Kidney epithelial cell (primary cell): ENCODE data around the gene LIPC. TPM values are rescaled to one million over a fixed set of nuclear protein-coding genes. Genes with fewer than 3 reads are reported as not detected.

Experiments
- DNase-seq: peaks from one replicate; pipeline ENCODE4 v3.0.0-alpha.2; 2010; ENCODE audit warnings: low read depth
- H3K27me3 ChIP-seq: 2 replicates; pipeline ENCODE4 v1.6.0; 2011; ENCODE audit warnings: low read length; ENCODE audit not compliant: control insufficient read depth, insufficient read depth
- H3K36me3 ChIP-seq: 2 replicates; pipeline ENCODE4 v1.5.1; 2011; ENCODE audit warnings: low read length; ENCODE audit not compliant: control insufficient read depth, insufficient read depth
- H3K4me3 ChIP-seq: 2 replicates; pipeline ENCODE4 v1.5.1; 2011; ENCODE audit warnings: low read depth, mild to moderate bottlenecking, control low read depth, low read length
- total RNA-seq: library from RNA; depleted of rRNA; stranded (reverse); fragments of >200 nt; gene quantifications from 2 replicates; pipeline ENCODE4 v1.2.3, GENCODE V29; 2015
- TF ChIP-seq, protein P1 (sequence below): IDR thresholded peaks from 2 replicates; pipeline ENCODE4 v1.5.1; 2011; ENCODE audit warnings: mild to moderate bottlenecking, moderate library complexity, low read length, control low read depth, inconsistent platforms; ENCODE audit not compliant: insufficient read depth, poor library complexity, severe bottlenecking

The LIPC gene
- total RNA-seq, 1 donor from 2014 or later, result 1.3 TPM

DNA sequence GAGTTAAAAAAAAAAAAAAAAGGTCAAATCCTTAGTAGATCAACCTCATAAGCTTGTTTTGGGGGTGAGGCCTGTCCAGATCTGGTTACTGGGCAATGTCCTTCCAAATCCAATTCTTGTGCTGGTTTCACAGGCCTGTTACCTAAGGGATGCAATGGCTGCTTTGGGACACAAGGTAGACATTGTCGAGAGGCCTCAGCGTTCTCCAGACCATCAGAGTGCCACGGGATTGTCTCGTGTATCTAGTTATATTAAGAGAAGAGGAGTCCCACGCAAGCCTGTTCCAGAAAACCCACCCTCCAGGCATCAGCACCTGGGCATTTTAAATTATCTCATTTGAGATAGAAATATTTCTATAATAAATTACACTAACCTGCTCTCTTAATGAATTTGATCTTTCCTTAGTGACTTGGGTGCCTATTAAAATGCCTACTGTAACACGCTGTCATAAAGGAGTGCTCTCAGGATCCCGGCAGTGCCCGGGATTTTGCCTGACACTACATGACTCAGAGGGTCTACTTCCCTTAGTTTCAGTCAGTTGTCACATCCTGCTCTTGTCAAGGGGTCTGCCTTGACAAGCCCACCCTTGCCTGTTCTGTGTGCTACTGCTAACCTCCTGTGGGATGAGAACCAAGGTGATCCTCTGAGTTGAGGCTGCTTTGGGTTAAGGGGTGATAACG is 116.0 kb downstream of the LIPC start:
- H3K36me3 ChIP-seq, result no peaks in the 10 kb centered on the region
- TF ChIP-seq, protein P1, sequence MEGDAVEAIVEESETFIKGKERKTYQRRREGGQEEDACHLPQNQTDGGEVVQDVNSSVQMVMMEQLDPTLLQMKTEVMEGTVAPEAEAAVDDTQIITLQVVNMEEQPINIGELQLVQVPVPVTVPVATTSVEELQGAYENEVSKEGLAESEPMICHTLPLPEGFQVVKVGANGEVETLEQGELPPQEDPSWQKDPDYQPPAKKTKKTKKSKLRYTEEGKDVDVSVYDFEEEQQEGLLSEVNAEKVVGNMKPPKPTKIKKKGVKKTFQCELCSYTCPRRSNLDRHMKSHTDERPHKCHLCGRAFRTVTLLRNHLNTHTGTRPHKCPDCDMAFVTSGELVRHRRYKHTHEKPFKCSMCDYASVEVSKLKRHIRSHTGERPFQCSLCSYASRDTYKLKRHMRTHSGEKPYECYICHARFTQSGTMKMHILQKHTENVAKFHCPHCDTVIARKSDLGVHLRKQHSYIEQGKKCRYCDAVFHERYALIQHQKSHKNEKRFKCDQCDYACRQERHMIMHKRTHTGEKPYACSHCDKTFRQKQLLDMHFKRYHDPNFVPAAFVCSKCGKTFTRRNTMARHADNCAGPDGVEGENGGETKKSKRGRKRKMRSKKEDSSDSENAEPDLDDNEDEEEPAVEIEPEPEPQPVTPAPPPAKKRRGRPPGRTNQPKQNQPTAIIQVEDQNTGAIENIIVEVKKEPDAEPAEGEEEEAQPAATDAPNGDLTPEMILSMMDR, result no peak
- H3K4me3 ChIP-seq, result no peak overlapping the region
- no peak for DNase-seq
- no peaks in the 10 kb centered on the region for H3K27me3 ChIP-seq

DNA sequence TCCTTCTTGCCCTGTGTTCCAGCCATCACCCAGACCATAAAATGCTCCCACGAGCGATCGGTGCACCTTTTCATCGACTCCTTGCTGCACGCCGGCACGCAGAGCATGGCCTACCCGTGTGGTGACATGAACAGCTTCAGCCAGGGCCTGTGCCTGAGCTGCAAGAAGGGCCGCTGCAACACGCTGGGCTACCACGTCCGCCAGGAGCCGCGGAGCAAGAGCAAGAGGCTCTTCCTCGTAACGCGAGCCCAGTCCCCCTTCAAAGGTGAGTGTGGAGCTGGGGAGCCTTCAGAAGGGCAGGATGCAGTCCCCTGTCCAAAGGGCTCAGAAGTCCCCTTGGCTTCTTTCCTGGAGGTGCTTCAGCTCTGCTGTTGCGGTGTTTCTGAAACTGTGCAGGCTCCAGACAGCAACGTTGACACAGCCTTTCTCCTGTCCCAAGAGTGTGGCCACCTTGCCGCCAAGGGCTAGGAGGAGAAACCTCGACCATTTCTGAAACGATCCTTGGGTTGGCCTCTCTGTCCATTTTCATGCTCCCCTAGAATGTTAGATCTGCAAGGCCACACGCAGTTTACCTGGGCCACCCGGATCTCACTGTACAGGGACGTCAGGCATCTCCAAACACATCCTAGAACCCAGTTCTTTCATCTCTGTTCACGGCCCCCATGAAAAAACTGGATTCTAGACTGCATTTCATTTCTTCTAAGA is 116.7 kb downstream of the LIPC start:
- DNase-seq, result no peak
- Histone ChIP-seq H3K27me3 (no peaks in the 10 kb centered on the region), H3K36me3 (no peaks in the 10 kb centered on the region), H3K4me3 (no peak overlapping the region)
- TF ChIP-seq, protein P1, result no peak

DNA sequence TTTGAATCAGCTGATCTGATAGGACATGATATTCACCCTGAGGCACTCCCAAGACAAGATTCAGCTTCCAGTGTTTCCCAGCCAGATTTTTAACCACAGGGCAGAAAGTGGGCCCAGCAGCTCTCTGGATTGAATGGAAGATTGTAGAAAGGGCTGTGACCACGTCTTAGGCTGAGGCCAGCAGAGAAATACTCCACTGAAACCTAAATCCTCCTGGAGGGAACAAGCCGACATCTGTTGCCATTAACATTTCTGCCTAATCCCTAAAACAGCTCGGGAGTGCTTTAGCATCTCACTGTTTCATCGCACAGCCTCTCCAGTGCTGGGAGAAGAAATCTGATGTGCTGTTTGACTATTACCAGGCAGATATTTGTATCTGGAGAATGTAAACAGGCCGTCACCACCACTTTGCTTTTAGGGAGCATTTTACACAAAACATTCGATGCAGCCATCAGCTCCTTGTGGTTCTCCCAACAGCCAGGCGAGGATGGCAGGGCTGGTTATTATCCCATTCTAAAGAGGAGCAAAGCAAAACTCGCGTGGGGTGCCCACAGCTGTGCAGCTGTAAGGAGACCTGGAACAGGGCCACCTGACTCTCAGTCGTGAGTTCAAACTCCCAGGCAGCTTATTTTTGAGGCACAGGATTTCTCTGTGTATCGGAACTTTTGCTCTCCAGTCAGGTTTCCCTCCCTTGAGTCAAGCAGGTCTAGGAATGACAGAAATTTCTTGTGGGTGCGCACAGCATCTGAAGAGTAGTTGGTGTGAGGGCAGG is 117.4 kb downstream of the LIPC start:
- H3K36me3 ChIP-seq, result no peaks in the 10 kb centered on the region
- H3K27me3 ChIP-seq, result no peaks in the 10 kb centered on the region
- DNase-seq, result no peak
- H3K4me3 ChIP-seq, result no peak overlapping the region
- TF ChIP-seq, protein P1, result no peak

DNA sequence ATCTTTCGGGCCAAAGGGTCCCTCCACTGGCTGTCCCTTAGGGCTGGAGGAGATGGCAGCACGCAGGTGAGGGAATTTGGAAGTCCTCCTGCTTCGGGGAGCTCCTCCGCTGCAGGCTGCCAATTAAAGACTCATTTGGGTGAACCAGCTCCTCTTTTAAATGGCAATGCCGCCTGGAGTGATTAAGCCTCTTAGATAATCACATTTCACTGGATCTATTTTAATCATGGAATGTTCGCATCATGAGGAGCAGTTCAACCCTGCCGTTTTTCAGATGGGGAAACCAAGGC is 117.9 kb downstream of the LIPC start:
- no peak for DNase-seq
- TF ChIP-seq, protein P1, result no peak
- no peaks in the 10 kb centered on the region for H3K27me3 ChIP-seq
- no peaks in the 10 kb centered on the region for H3K36me3 ChIP-seq
- no peak overlapping the region for H3K4me3 ChIP-seq

DNA sequence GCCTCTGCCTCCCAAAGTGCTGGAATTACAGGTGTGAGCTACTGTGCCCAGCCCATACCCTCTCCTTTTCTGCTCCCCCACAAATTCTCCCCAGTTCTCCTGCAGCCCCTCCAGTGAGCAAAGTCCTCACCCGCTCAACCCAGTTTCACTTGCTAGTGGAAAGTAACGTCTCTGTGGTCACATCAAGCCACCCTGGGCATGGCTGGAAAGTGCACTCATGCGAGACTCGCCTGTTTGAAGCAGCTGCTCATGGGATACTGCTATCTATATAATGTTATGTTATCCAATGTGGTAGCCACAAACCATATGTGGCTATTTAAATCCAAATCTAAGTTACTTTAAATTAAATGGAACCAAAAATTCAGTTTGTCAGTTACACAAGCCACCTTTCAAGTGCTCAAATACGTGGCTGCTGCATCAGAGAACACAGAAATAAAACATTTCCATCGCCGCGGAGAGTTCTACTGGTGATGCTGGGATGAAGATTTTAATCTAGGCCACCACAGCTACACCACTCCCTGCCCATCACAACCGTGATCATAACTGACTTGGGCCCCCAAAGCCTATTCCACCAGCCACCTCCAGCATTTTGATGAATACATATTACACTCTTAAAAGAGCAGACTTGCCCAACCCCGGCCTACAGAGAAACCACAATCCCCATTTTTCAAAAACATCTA is 119.4 kb downstream of the LIPC start:
- no peak for DNase-seq
- Histone ChIP-seq H3K27me3 (no peaks in the 10 kb centered on the region), H3K36me3 (no peaks in the 10 kb centered on the region), H3K4me3 (no peak overlapping the region)
- TF ChIP-seq, protein P1, result no peak
